ENCODE results near the gene ZMYND11.

ZMYND11 gene

DNA sequence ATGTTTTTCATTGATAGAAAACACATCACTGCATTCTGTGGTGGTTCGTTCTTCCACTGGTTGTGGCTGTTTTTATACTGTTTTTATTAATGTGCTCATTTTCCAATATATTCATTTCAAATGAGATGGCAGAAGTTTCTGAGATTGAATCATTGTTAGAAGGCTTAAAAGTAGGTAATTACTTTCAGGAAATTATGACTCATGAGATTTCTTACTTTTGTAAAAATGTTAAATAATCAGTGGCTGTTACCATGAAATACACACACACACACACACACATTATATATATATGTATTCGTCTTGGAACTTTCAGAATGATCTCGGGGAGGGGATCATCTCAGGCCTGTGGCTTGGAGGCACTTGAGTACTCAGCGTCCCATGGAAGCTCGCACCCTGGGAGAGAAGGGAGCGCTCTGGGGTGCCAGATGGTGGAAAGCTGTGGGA, 66.1 kb downstream of the ZMYND11 start:
- no peak for DNase-seq

DNA sequence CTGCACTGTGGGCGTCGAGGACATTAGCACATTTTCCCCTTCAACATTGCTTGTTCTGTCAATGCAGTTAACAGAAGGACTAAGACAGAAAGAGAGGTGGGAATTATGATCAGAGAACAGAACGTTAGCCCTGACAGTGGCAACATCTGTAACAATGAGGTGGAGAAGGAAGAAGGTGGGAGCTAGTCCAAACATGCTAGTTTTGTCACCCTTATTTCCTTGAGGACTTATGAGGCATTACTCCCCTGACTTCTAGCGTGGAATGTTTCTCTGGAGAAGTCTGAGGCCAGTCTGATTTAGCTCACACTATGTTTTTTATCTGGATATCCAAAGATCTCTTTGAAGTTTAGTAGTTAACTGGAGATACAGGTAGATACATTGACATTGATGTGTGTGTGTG, 73.4 kb downstream of the ZMYND11 start:
- DNase-seq: no peak

DNA sequence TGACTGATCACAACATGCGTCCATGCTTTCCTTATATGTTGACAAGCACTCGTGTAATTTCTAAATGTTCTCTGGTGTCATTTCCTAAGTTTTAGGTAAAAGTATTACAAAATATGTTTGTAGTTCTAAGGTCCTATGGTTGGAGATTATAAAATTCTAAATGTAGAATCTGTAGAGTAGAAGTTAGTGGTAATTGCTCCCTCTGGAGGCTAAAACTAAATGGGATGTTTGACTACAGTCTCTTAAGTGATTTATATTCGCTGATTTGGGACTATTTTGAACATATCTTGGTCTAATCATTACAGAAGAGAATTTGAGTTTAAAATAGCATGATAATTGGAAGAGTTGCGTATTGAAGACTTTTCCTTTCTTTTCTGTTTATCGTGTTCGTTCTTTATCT, 74.1 kb downstream of the ZMYND11 start:
- DNase-seq: no peak

DNA sequence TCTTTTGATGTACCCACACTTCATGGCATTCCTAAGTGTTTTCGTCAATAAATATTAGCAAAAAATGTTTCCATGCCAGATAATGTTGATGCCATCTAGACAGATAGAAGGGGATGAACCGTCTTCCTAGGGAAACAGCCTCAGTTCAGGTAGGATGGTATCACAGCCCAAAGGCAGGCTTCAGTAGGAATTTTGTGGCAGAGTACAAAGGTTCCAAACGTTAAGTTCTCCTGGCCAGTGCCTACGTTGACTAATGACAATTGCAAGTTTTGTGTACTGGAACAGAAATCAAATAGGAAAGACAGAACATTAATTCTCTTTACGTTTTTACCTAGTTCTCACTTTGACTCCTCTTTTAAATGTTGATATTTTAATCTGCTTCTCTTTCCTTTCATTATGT, 75.0 kb downstream of the ZMYND11 start:
- DNase-seq: no peak

DNA sequence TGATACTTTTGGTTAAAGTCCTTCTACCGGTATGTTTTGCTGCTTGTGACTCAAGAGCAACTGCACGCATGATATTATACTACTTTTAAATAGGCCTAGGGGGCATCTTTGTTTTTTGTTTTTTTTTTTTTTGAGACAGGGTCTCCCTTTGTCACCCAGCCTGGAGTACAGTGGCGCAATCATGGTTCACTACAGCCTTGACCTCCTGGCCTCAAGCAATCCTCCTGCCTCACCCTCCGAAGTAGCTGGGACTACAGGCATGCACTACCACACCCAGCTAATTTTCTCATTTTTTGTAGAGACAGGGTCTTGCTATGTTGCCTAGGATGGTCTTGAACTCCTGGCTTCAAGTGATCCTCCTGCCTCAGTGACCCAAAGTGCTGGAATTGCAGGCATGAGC, 80.2 kb downstream of the ZMYND11 start:
- no peak for DNase-seq

DNA sequence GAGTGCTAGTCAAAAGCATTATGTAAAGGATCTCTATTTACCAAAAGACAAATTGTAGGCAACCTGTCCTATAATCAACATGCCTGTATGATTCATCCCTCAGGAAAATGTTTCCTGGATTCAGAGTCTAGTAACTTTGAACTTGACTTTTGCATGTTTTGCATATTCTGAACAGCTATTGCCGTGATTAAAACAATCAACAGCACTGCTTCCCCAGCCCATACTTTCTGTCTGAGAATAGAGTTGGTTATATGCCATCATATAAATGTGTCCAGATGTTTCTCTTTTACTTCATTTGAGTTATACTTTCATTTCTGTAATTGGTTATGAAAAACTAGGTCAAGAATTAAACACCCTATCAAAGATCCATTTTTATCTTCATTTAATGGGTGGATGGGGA, 83.5 kb downstream of the ZMYND11 start:
- DNase-seq: no peak

DNA sequence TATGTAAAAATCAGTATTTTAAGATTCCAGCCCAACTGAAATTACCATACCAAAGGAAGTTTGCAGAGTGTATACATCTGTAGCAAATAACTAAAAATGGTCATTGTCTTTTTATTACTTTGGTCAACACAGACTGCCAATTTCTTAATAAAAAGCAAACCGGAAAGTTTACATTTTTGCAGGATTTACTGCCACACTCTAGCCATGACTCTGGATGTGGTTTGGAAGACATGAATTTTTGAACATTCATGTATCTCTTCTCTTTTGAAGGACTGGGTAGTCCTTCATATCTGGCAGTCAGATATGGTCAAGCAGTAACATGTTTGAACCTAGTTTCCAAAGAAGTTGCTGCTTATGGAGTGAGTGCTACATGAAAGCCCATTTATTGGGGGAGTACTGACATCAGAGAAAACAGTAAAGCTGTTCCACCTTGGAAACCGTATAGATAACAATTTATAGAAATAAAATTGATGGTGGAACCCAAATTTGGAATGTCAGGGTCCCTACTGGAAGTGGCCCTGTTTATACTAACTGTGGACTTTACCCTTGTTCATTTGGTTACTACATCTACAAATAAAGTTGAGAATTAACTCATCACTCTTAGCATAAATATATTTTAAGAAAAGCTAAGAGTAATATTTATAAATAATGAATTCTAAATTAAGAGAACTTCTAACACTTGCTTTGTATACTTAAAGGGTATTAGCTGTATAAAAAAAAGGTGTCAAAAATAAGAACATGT, 84.6 kb downstream of the ZMYND11 start:
- no peak for DNase-seq

DNA sequence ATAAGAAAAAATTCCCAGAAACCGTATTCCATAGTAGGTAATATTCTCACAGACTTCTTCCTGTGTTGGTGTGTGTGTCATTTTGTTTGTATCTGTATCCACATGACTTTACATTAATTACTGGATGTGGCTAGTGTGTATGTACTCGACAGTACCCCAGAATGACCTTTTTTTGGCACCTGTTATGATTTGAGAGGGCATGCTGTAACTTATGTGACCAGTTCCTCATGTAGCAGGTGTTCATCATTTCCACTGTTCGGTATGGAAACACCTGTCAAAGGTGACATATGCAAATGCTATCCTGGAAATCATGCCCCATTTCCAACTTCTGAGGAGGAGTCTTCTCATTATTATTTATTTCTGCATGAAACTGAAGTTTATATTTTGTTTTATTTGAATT, 89.3 kb downstream of the ZMYND11 start:
- no peak for DNase-seq

DNA sequence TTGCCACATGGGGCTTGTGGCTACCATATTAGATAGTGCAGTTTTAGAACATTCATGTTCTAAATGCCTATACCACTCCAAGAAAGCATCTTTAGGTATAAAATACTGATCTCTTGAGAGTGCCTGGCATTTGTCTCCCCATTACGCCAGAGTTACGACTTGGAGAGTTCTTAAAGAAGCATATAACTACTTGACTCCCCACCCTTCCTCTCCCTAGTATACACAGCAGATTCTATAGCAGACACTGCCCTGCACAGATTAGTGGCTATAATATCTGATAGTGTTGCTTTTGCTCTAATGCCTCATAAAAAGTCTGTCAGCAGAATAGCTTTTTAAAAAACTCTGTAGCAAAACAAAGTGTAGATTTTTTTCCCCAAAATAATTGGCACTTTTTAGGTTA, 90.8 kb downstream of the ZMYND11 start:
- no peak for DNase-seq

DNA sequence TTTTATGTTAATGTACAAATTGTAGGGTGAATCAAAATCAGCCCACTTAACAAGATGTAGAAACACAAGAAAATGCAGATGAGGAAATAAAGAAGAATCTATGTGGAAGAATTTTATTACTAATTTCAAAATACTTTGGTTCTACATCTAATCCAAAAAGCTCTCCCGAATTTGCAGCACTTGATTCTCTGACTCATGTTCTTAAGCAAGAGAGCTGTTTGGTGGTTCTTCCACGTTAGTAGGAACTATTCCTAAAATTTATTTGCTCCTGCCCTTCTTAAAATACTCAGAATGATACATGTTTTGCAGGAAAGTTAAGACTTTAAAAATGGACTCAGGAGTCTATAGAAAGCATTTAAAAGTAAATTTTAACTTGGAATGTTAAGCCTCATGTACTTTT, 91.8 kb downstream of the ZMYND11 start:
- DNase-seq: no peak

DNA sequence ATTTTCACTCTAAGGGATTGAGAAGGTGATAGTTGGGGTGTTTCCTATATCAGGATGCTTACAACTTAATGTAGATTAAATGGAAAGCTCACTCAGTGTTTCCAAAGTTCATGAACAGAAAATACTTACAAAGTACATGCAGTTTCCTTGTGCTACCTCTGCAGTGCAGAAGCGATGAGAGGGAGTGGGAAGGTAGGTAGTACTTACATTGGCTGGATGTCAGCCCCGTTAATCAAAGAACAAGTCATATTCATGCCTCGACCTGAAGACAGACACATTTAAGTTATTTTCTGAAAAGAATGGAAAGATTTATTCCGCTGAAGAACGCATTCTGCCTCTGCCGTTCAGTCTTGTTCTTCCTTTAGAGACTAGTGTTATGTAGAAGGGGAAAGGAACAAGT, 93.1 kb downstream of the ZMYND11 start:
- DNase-seq: no peak

DNA sequence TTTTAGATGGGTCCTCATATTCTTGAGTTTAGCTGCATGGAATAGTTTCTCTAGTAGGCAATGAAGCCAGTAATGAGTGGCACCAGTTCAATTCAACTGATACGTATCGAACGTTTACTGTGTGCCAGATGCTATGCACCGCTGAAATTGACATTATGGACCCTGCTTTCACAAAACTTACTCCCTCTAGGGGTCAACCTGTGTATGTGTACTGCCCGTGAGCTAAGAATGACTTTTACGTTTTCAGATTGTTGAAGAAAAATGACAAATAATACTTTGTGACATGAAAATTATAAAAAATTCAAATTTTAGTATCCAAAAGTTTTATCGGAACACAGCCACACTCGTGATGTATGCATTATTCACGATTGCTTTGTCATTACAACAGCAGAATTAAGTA, 95.5 kb downstream of the ZMYND11 start:
- DNase-seq: no peak

DNA sequence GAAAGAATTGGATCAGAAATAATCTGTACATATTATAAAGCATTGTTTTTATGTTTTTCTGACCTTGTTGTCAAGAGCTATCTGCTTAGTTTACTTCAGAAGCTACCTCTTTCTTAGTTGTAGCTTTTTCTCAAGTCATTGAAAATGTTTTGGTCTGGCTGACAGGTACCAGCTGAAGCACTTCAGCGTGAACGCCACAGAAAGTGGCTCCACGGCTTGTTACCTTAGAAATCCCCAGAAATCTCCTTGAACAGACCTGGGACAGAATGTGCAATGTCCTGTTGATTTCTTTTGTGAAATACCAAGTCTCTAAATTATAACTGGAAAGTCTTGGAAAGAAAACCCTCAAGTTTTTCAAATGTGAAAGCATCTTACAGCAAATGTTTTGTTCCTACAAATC, 96.8 kb downstream of the ZMYND11 start:
- DNase-seq: no peak

DNA sequence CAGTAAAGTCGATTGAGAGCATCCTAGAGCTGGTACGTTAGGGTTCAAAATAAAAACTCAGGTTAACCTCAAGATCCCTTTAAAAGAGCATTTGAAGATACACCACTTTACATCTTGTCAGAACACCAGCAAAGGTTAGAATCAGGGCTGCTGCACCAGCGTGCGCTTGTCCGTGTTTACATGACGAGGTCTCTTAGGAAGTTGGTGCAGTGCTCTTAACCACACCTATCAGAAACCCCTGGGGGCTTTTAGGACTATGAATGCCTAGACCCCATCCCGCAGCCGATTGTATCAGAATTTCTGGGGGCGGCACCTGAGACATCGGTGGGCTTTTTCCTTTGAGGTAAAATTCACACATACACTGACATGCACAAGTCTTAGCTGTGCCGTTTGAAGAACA, 97.6 kb downstream of the ZMYND11 start:
- no peak for DNase-seq

DNA sequence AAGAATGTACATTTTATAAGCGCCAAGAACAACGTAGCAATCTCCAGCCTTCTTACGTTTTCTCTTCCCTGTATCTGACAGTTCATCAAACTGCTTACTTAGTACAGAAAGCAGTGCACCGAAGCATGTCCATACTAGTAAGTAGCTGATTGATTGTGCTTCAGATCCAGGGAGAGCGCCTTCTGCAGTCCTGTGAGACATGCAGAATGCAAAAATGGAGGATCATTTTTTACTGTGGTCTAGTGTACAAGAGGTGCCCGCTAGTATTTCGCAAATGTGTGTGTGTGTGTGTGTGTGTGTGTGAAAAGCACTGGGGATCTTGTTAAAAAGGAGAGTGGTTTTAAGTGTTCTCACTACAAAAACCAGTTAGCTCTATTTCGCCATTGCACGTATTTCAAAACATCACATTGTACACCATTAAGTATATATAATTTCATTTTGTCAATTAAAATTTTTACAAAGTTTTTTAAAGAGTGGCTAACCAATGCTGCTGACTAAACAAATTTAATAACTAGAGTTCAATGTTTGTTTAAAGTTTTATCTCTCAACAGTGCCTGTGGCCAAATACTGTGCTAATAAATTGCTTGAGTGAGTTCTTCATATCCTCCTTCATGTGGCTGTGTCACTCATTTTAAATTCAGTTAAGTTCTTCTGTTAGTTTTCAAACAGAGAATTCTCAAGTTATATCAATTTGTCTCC, 99.6 kb downstream of the ZMYND11 start:
- no peak for DNase-seq

DNA sequence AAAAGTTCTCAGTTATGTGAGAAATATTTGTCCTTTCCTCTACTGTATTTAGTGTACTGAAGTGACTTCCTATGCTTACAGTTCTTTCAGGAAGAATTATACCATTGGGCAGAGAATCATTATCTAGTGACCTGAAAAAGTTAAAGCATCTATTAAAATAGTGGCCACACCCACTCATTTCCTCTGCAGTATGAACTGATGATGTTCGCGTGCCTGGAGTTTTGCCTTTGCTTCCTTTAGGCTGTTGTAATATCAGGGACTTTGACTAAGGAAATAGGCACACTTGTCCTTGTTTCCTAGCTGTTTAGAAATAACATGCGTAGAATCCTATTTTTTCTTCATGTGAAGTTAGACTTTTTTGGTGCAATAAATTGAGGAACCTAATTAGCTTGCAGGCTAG, 100.7 kb downstream of the ZMYND11 start:
- DNase-seq: no peak

DNA sequence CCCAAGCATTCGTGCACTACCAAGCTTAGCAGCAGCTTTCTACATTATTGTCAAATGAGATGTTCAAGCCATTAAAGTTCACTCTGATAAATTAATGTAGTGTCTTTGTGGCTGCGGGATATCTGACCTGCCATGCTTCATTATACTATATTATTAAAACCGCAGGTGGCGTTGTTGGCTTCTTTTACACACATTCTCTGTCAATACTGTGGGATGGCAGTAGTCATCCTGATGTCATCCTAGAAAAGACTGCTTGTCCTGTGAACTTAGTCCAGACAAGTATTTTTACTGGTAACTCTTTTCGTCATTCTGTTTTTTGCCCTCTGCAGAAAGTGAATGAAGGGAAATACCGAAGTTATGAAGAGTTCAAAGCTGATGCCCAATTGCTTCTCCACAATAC, 103.9 kb downstream of the ZMYND11 start:
- no peak for DNase-seq

DNA sequence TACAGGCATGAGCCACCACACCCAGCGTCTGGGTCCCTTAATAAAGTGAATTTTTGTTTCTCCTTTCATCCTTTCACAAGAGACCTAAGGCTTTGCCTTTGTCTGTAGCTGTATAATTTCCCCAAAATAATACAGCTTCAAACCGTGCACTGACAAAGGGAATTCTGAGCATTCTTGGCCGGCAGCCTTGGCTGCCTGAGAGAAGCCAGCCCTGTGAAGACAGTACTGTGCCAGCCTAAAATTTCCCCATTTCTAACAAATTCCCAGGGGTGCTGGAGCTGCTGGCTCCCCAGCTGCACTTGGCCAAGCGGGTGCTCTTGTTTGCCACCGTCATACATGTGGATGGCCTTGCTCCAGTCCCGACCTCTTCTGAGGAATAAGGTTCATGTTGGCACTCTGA, 106.2 kb downstream of the ZMYND11 start:
- no peak for DNase-seq

DNA sequence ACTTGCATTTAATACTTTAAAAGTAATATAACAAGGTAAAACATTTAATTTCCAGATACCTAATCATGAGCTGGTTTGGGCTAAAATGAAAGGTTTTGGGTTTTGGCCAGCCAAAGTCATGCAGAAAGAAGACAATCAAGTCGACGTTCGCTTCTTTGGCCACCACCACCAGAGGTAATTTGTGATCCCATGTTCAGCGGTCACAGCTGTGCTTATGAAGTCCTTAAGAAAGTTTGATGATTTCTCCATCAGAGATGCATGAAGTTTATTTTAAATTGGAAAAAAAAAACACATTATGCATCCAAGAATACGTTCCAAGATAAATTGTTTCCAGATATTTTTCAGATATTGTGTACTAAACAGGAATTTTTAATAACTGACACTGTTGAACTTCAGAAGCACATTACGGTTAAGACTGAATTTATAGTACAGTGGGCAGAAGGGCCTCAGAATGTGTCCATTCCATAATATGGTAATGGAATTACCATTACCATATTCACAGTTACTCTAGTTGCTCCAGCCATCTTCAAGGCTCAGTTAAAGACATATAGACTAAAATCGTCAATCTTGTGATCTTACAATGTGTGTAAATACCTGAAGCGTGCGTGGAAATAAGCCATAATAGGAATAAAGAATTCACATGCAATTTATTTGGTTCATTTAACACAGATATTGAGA, 106.8 kb downstream of the ZMYND11 start:
- no peak for DNase-seq

DNA sequence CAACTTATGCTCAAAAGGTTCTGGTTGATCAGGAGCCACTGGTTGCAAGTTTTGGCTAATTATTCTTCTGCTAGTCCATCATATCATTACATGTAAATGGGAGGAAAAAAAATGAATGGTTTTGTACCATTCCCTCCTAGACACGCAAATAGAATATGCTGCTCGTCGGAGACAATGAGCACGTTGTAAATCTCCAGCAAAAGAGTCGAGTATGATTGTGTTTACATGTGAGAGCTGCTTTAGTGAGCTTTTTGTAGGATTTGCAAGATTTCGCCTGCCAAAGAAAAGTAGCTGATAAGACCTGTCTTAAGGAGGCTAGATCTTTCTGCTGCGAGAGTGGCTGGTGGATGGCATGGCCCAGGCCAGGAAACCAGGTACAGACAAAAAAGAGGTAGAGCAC, 109.0 kb downstream of the ZMYND11 start:
- no peak for DNase-seq

DNA sequence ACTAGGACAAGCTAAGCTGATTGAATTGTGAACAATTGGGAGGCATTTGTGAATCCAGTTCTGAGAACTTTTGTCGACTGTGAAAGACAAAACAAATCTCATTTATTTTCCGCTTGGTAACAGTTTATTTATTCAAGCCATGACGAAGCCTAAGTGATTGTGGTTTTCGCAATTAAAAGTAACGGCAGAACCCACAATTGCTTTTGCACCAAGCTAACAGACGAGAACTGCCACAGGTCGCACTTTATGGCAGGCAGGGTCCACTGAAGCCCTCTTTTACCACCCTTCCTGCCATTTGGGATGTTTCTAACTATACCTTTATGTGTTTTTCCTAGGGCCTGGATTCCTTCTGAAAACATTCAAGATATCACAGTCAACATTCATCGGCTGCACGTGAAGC, 111.2 kb downstream of the ZMYND11 start:
- no peak for DNase-seq

DNA sequence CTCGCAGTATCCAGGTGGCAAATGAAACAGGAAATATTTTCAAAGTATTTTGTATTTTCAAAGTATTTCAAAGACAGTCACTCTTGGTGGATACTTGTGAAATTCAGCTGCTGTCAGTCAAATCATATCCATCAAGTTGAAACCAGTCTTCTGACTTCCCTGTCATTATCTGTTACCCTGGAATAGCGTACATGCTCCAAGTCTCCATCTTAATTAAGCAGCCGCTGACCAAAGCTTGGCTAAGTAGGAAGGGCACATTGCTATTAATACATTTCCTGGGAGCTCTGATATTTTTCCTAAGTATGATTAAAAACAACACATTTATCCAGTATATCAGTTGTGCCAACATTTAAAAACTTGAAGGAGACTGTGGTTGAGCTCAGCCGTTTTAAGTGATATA, 112.2 kb downstream of the ZMYND11 start:
- no peak for DNase-seq

DNA sequence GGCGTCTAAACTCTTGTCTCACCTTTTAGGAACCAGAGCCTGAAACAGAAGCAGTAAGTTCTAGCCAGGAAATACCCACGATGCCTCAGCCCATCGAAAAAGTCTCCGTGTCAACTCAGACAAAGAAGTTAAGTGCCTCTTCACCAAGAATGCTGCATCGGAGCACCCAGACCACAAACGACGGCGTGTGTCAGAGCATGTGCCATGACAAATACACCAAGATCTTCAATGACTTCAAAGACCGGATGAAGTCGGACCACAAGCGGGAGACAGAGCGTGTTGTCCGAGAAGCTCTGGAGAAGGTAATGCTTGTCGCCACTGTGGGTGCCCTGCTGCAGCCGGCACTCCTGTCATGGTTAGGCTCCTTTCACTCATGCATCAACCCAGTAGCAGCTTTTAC, 113.1 kb downstream of the ZMYND11 start:
- DNase-seq: no peak

DNA sequence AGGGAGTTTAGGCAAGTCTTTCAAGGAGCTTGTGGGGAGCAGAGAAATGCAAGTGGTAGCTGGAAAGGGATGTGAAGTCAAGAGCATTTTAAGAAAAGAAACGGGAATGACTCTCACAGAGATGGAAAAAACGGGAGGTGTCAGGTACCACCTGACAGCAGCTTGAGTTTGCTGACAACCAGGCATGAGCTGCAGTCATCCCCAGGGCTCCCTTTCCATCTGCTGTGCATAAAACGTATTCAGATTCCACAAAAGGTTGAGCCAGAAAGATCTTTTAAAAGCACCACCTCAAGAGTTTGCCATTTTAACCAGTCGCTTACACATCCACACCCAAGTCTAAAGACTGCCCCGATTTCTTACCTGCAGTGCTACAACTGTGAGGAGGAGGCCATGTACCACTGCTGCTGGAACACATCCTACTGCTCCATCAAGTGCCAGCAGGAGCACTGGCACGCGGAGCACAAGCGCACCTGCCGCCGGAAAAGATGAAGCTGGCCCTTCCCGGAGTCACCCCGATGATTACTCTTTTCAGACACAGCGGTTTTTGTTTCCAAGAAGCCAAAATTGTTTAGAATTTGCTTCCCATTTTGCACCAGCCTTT, 116.8 kb downstream of the ZMYND11 start:
- no peak for DNase-seq
